Gastroesophageal sphincter (tissue), 3 donors: Measurements from ENCODE around the gene OXER1.

Source experiments
- CTCF ChIP-seq, 4 experiments: fragments of 200-600 bp in 2 of 4; fragments of 450-650 bp in 2 of 4; sonication (generic) in 1 of 4; IDR thresholded peaks; one replicate each; pipeline ENCODE4 v1.5.1; 2017 to 2019; ENCODE audit warnings: antibody characterized with exemption in 4 of 4, mild to moderate bottlenecking in 2 of 4, moderate library complexity in 2 of 4
- POLR2A ChIP-seq, 2 donors: fragments of 450-650 bp; IDR thresholded peaks; one replicate each; pipeline ENCODE4 v1.6.1; 2017; ENCODE audit warnings: antibody characterized with exemption in 2 of 2, mild to moderate bottlenecking in 2 of 2, moderate library complexity in 1 of 2

- TF ChIP-seq CTCF (IDR thresholded peaks at IDR 0.05) (no peak), POLR2A (IDR thresholded peaks at IDR 0.05) (no peak)
Observed at GRCh38 chr2:42801381-42801780, 37.4 kb upstream of the OXER1 start.
